Vagina (tissue), 2 donors: ENCODE measurements around the gene SARDH. TPM values are rescaled to one million over a fixed set of nuclear protein-coding genes. Genes with fewer than 3 reads are reported as not detected.

Experiments used
- DNase-seq, 2 donors: peaks; one replicate each; pipeline ENCODE4 v3.0.0-alpha.2; 2017; ENCODE audit errors: extremely low spot score in 2 of 2
- H3K27ac ChIP-seq: fragments of 200-600 bp; sonication (generic); one replicate; pipeline ENCODE4 v1.5.1; 2019
- H3K27me3 ChIP-seq: fragments of 200-600 bp; sonication (generic); one replicate; pipeline ENCODE4 v1.5.1; 2019
- H3K36me3 ChIP-seq, 2 donors: fragments of 200-600 bp; sonication (generic); one replicate each; pipeline ENCODE4 v1.5.1; 2017 to 2019
- H3K4me1 ChIP-seq: fragments of 200-600 bp; sonication (generic); one replicate; pipeline ENCODE4 v1.5.1; 2019
- H3K4me3 ChIP-seq, 2 donors: fragments of 200-600 bp; sonication (generic); 1 replicate in 1 of 2; 2 replicates in 1 of 2; pipeline ENCODE4 v1.5.1; 2016 to 2019
- H3K9me3 ChIP-seq: fragments of 200-600 bp; sonication (generic); one replicate; pipeline ENCODE4 v1.5.1; 2019
- POLR2A ChIP-seq, 2 donors: fragments of 450-650 bp; IDR thresholded peaks; one replicate each; pipeline ENCODE4 v1.6.1; 2017; ENCODE audit warnings: antibody characterized with exemption in 2 of 2, mild to moderate bottlenecking in 2 of 2, moderate library complexity in 2 of 2
- POLR2AphosphoS5 ChIP-seq, 2 donors: sonication (generic); formaldehyde crosslinking; IDR thresholded peaks; one replicate each; pipeline ENCODE4 v1.9.0; 2017; ENCODE audit warnings: antibody characterized with exemption in 2 of 2, mild to moderate bottlenecking in 2 of 2, low read depth in 1 of 2; ENCODE audit not compliant: insufficient read depth in 1 of 2
- intact Hi-C: fragments of 100-400 bp; cut with DNase I; formaldehyde crosslinking; loops from one replicate; pipeline ENCODE4 v1.15.1; 2023
- total RNA-seq: library from RNA; depleted of rRNA; stranded (reverse); fragments of >200 nt; gene quantifications from one replicate; pipeline ENCODE4 v1.2.3, GENCODE V29; 2016
- TF ChIP-seq, protein P1 (sequence below), 3 experiments: fragments of 450-650 bp in 2 of 3; fragments of 200-600 bp in 1 of 3; sonication (generic) in 1 of 3; IDR thresholded peaks; one replicate each; pipeline ENCODE4 v1.5.1; 2017 to 2019; ENCODE audit warnings: antibody characterized with exemption in 3 of 3, mild to moderate bottlenecking in 2 of 3, moderate library complexity in 2 of 3

Gene SARDH
- total RNA-seq, 1 donor from 2014 or later: 2.0 TPM

DNA sequence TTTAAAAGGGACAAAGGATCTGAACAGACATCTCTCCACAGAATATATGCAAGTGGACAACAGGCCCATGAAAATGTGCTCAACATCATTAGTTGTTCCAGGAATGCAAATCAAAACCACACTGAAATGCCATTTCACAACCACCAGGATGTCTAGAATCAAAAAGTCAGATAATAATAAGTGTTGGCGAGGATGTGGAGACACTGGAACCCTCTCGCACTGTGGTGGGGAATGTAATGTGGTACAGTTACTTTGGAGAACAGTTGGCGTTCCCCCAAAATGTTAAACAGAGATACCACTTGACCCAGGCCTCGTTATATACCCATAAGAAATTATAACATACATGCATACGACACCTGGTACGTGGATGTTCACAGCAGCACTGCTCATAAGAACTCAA, 38.6 kb downstream of the SARDH start:
- intact Hi-C loops: no loop called here
- TF ChIP-seq POLR2A (IDR thresholded peaks at IDR 0.05): no peak
- no peak for TF ChIP-seq POLR2AphosphoS5 (IDR thresholded peaks at IDR 0.05; ENCODE audit: insufficient read depth in 1 of 2, low read depth in 1 of 2)
- TF ChIP-seq, protein P1, sequence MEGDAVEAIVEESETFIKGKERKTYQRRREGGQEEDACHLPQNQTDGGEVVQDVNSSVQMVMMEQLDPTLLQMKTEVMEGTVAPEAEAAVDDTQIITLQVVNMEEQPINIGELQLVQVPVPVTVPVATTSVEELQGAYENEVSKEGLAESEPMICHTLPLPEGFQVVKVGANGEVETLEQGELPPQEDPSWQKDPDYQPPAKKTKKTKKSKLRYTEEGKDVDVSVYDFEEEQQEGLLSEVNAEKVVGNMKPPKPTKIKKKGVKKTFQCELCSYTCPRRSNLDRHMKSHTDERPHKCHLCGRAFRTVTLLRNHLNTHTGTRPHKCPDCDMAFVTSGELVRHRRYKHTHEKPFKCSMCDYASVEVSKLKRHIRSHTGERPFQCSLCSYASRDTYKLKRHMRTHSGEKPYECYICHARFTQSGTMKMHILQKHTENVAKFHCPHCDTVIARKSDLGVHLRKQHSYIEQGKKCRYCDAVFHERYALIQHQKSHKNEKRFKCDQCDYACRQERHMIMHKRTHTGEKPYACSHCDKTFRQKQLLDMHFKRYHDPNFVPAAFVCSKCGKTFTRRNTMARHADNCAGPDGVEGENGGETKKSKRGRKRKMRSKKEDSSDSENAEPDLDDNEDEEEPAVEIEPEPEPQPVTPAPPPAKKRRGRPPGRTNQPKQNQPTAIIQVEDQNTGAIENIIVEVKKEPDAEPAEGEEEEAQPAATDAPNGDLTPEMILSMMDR (IDR thresholded peaks at IDR 0.05): no peak
- Histone ChIP-seq H3K36me3 (no peaks in the 10 kb centered on the region), H3K4me1 (peaks cover 18% of the 10 kb centered on the region), H3K4me3 (no peak overlapping the region), H3K9me3 (no peaks in the 10 kb centered on the region), H3K27me3 (no peaks in the 10 kb centered on the region), H3K27ac (no peak overlapping the region)
- no peak for DNase-seq

DNA sequence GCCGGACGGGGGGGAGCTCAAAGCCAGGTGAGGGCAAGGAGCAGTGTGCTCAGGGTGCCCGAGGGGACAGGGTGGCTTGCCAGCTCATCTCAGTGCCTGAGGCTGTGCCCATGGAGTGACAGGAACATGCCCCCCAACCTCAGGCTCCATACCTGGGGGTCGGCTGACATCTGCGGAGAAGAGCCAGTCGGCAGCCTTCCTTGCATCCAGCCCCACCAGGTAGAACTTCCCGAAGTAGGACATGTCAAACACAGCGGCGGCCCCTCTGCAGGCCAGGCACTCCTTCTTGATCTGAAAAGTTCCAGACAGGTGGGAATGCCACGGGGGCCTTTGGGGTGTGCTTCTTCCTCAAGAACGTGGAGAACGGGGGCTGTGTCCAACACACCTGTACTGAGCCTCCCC, 42.1 kb downstream of the SARDH start:
- DNase-seq: no peak
- H3K4me3 ChIP-seq: no peak overlapping the region
- H3K36me3 ChIP-seq: no peaks in the 10 kb centered on the region
- H3K4me1 ChIP-seq: no peaks in the 10 kb centered on the region
- no peaks in the 10 kb centered on the region for H3K27me3 ChIP-seq
- TF ChIP-seq POLR2AphosphoS5 (IDR thresholded peaks at IDR 0.05; ENCODE audit: insufficient read depth in 1 of 2, low read depth in 1 of 2): no peak
- TF ChIP-seq, protein P1 (IDR thresholded peaks at IDR 0.05): no peak
- TF ChIP-seq POLR2A (IDR thresholded peaks at IDR 0.05): no peak
- intact Hi-C loops: no loop called here
- no peaks in the 10 kb centered on the region for H3K9me3 ChIP-seq
- H3K27ac ChIP-seq: no peak overlapping the region

DNA sequence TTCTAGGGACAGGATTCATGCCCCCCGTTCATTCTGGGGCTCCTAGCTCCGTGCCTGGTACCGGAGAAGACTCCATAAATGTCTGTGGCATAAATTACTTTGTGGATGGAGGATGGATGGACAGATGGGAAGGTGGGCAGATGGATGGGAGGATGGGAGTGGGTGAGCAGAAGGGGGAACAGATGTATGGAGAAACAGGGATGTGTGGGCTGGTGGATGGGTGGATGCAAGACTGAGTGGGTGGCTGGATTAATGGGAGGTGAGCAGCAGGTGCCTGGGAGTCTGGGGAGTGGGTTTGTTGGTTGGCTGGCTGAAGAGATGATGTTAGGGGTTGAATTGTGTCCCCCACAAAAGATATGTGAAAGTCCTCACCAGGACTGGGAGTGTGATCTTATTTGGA, 43.5 kb downstream of the SARDH start:
- TF ChIP-seq, protein P1 (IDR thresholded peaks at IDR 0.05): no peak
- TF ChIP-seq POLR2AphosphoS5 (IDR thresholded peaks at IDR 0.05; ENCODE audit: insufficient read depth in 1 of 2, low read depth in 1 of 2) (no peak), POLR2A (IDR thresholded peaks at IDR 0.05) (no peak)

DNA sequence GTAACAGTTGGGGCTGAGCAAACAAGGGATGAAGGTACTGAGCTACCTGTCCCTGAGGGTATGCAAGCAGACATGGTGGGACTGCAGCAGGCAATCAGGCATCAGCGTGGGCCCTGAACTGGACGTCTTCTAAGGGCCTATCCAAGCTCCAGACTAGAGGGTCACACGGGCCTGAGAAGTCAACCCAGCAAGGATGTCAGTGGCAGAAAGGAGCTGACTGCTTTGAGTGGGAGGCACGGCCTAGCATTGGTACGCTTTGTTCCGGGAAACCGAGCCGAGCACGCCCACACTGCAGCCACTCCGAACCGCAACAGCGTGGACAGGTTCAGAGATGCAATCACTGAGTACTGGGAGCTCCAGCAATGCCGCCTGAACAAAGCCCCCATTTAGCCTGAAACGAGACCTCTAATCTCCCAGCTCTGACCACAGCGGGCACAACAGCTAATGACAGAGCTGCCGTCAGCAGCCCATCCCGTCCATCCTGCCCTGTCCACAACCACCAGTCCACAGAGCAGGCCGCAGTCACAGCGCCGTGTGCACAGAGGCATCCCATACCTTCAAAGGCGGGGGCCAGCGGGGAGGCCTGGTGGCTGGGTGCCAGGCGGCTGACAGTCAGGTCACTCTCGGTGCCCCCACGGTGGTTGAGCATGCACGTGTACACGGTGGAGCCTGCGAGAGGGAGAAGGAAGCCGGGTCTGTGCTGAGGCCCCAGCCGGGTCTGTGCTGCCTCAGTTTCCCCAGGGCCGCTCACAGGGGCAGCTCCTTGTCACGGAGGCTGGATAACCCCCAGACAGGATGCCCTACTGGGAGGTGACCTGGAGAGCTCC, 44.2 kb downstream of the SARDH start:
- no peak overlapping the region for H3K4me3 ChIP-seq
- intact Hi-C loops: no loop called here
- no peaks in the 10 kb centered on the region for H3K27me3 ChIP-seq
- H3K4me1 ChIP-seq: no peaks in the 10 kb centered on the region
- H3K9me3 ChIP-seq: no peaks in the 10 kb centered on the region
- no peak for TF ChIP-seq POLR2A (IDR thresholded peaks at IDR 0.05)
- TF ChIP-seq, protein P1 (IDR thresholded peaks at IDR 0.05): no peak
- TF ChIP-seq POLR2AphosphoS5 (IDR thresholded peaks at IDR 0.05; ENCODE audit: insufficient read depth in 1 of 2, low read depth in 1 of 2): no peak
- H3K27ac ChIP-seq: no peak overlapping the region
- no peaks in the 10 kb centered on the region for H3K36me3 ChIP-seq
- DNase-seq: no peak

More for the DNA sequence above, 43.5 kb downstream of the SARDH start:
- no peaks in the 10 kb centered on the region for H3K4me1 ChIP-seq
- H3K27me3 ChIP-seq: no peaks in the 10 kb centered on the region
- no peak for DNase-seq
- intact Hi-C loops: no loop called here
- H3K36me3 ChIP-seq: no peaks in the 10 kb centered on the region
- no peak overlapping the region for H3K27ac ChIP-seq
- no peak overlapping the region for H3K4me3 ChIP-seq
- H3K9me3 ChIP-seq: no peaks in the 10 kb centered on the region

DNA sequence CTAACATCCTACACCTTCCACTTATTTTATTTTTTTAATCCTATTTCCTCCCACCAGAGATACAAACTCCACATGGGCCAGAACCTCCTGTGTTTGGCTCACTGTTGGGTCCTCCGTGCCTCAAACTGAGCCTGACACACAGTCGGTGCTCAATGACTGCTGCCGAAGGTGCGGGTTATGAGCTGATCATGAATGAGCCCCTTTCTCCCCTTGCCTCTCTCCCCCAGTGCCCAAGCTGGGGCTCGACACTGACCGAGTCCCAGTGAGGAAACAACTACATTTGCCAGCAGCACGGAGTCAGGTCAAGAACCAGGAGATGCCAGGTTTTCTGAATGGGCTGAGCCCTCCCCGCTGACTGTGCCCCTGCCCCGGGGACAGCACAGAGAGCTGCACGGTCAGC, 45.0 kb downstream of the SARDH start:
- Histone ChIP-seq H3K4me1 (no peaks in the 10 kb centered on the region), H3K4me3 (no peak overlapping the region), H3K27me3 (no peaks in the 10 kb centered on the region), H3K27ac (no peak overlapping the region), H3K36me3 (no peaks in the 10 kb centered on the region), H3K9me3 (no peaks in the 10 kb centered on the region)
- DNase-seq: no peak
- TF ChIP-seq, protein P1 (IDR thresholded peaks at IDR 0.05): no peak
- TF ChIP-seq POLR2AphosphoS5 (IDR thresholded peaks at IDR 0.05; ENCODE audit: insufficient read depth in 1 of 2, low read depth in 1 of 2) (no peak), POLR2A (IDR thresholded peaks at IDR 0.05) (no peak)
- intact Hi-C loops: no loop called here
